Loucy (cell line): ENCODE measurements around the gene LCE1F.

Experiments
- H2AFZ ChIP-seq: fragments of 200-600 bp; sonication (generic); 2 replicates; pipeline ENCODE4 v1.6.0; 2016; ENCODE audit warnings: antibody characterized with exemption, mild to moderate bottlenecking, low read length, moderate library complexity
- H3F3A ChIP-seq: fragments of 200-600 bp; 2 replicates; pipeline ENCODE4 v1.6.0; 2016; ENCODE audit warnings: antibody characterized with exemption, low read depth, mild to moderate bottlenecking
- H3K27me3 ChIP-seq: fragments of 200-600 bp; sonication (generic); 2 replicates; pipeline ENCODE4 v1.6.1; 2014; ENCODE audit warnings: low read length, mild to moderate bottlenecking; ENCODE audit not compliant: insufficient read depth, poor library complexity, severe bottlenecking
- H3K36me3 ChIP-seq: fragments of 200-600 bp; sonication (generic); 2 replicates; pipeline ENCODE4 v1.6.1; 2016; ENCODE audit warnings: low read length; ENCODE audit not compliant: insufficient read depth
- H3K4me1 ChIP-seq: fragments of 200-600 bp; sonication (generic); 2 replicates; pipeline ENCODE4 v1.5.1; 2014; ENCODE audit warnings: low read length, mild to moderate bottlenecking; ENCODE audit not compliant: insufficient read depth, poor library complexity, severe bottlenecking
- H3K4me2 ChIP-seq: fragments of 200-600 bp; sonication (generic); 2 replicates; pipeline ENCODE4 v1.6.0; 2014; ENCODE audit warnings: antibody characterized with exemption, low read length, low read depth, mild to moderate bottlenecking; ENCODE audit not compliant: poor library complexity, severe bottlenecking
- H3K4me3 ChIP-seq: fragments of 200-600 bp; sonication (generic); 2 replicates; pipeline ENCODE4 v1.5.1; 2014; ENCODE audit warnings: low read length, mild to moderate bottlenecking, mixed read lengths; ENCODE audit not compliant: poor library complexity, severe bottlenecking
- H3K79me2 ChIP-seq: fragments of 200-600 bp; sonication (generic); 2 replicates; pipeline ENCODE4 v1.6.1; 2014; ENCODE audit warnings: low read length; ENCODE audit not compliant: insufficient read depth
- H3K9ac ChIP-seq: fragments of 200-600 bp; sonication (generic); 2 replicates; pipeline ENCODE4 v1.6.0; 2014; ENCODE audit warnings: mild to moderate bottlenecking, low read depth, low read length, moderate library complexity; ENCODE audit not compliant: poor library complexity, severe bottlenecking
- H3K9me2 ChIP-seq: fragments of 200-600 bp; sonication (generic); replicated peaks from 2 replicates; pipeline ENCODE4 v1.6.1; 2016; ENCODE audit warnings: low read depth, low read length, mixed read lengths
- H3K9me3 ChIP-seq: fragments of 200-600 bp; sonication (generic); 2 replicates; pipeline ENCODE4 v1.6.1; 2014; ENCODE audit warnings: mild to moderate bottlenecking, antibody characterized with exemption, low read length, low read depth; ENCODE audit not compliant: insufficient read depth
- H4K20me1 ChIP-seq: fragments of 200-600 bp; sonication (generic); 2 replicates; pipeline ENCODE4 v1.6.0; 2014; ENCODE audit warnings: antibody characterized with exemption, low read length, mild to moderate bottlenecking; ENCODE audit not compliant: insufficient read depth, poor library complexity, severe bottlenecking
- EZH2phosphoT487 ChIP-seq: fragments of 200-600 bp; IDR thresholded peaks from 2 replicates; pipeline ENCODE4 v1.6.1; 2018; ENCODE audit warnings: antibody characterized with exemption, mild to moderate bottlenecking, moderate library complexity, borderline replicate concordance
- TF ChIP-seq, protein P1 (sequence below): fragments of 200-600 bp; sonication (generic); conservative IDR thresholded peaks from 2 replicates; pipeline ENCODE4 v1.5.1; 2014; ENCODE audit warnings: mild to moderate bottlenecking, antibody characterized with exemption, low read length

Gene LCE1F

DNA sequence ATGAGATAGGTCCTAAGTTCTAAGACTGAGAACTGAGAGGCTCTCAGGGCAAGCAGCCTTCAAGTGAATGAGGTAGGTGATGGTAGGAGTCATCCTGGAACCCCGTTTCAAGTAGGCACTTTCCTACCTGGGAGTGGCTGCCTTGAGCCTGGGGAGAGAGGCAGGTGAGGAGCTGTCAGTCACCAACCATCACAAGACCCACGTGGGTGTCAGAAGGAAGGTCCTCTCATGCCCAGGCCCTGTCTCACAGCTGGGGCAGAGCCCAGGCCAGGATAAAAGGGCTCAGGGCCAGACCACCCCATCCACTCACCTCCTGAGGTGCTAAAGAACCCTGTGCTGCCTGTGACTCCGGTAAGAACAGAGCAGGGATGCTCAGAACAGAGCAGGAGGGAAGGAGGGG lies 21.5 kb downstream of the LCE1F start, which contains the start of gene LCE1D:
Gene LCE1D, plus strand, starts transcription at position 301 of the 400 bp plus-strand sequence. CDS start 1,074 bp downstream, outside the sequence.
- Histone ChIP-seq H3K9me2 (no peaks in the 10 kb centered on the region), H2AFZ (no peak within 1 kb of the TSS), H3K4me3 (no peak within 1 kb of the TSS), H3K27me3 (no peaks in the 10 kb centered on the region), H3F3A (no peaks in the 10 kb centered on the region), H3K9ac (no peak within 1 kb of the TSS), H3K79me2 (no peaks in the 10 kb centered on the region), H3K4me2 (no peak within 1 kb of the TSS), H3K4me1 (no peaks in the 10 kb centered on the region), H4K20me1 (no peaks in the 10 kb centered on the region), H3K9me3 (no peaks in the 10 kb centered on the region), H3K36me3 (no peaks in the 10 kb centered on the region)
- TF ChIP-seq EZH2phosphoT487: no peak
- TF ChIP-seq, protein P1, sequence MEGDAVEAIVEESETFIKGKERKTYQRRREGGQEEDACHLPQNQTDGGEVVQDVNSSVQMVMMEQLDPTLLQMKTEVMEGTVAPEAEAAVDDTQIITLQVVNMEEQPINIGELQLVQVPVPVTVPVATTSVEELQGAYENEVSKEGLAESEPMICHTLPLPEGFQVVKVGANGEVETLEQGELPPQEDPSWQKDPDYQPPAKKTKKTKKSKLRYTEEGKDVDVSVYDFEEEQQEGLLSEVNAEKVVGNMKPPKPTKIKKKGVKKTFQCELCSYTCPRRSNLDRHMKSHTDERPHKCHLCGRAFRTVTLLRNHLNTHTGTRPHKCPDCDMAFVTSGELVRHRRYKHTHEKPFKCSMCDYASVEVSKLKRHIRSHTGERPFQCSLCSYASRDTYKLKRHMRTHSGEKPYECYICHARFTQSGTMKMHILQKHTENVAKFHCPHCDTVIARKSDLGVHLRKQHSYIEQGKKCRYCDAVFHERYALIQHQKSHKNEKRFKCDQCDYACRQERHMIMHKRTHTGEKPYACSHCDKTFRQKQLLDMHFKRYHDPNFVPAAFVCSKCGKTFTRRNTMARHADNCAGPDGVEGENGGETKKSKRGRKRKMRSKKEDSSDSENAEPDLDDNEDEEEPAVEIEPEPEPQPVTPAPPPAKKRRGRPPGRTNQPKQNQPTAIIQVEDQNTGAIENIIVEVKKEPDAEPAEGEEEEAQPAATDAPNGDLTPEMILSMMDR: no peak

DNA sequence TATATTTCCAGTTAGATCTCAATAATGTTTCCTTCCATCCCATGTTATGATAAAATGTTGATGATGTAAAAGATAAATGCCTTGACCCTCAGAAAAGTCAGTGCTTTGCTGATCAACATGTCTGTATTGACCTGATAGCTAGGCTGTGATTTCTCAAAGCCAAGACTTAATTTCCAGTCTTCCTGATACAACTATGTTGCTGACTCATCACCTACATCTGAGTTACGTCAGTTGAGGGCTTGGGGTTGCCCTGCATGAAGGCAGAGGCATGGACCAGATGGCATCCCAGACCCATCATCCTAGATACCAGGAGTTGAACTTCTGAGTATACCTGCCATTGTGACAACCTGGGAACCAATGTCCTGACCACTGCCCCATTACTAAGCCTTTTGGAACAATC lies 26.4 kb downstream of the LCE1F start:
- H3K9me3 ChIP-seq: no peaks in the 10 kb centered on the region
- H3K4me3 ChIP-seq: no peak overlapping the region
- H3K9me2 ChIP-seq: no peaks in the 10 kb centered on the region
- H3K9ac ChIP-seq: no peak overlapping the region
- no peaks in the 10 kb centered on the region for H3K79me2 ChIP-seq
- no peaks in the 10 kb centered on the region for H3K4me1 ChIP-seq
- H3K36me3 ChIP-seq: no peaks in the 10 kb centered on the region
- H3F3A ChIP-seq: no peaks in the 10 kb centered on the region
- no peaks in the 10 kb centered on the region for H3K27me3 ChIP-seq
- H4K20me1 ChIP-seq: no peaks in the 10 kb centered on the region
- no peak overlapping the region for H2AFZ ChIP-seq
- H3K4me2 ChIP-seq: no peak overlapping the region
- TF ChIP-seq, protein P1: no peak
- TF ChIP-seq EZH2phosphoT487: no peak

DNA sequence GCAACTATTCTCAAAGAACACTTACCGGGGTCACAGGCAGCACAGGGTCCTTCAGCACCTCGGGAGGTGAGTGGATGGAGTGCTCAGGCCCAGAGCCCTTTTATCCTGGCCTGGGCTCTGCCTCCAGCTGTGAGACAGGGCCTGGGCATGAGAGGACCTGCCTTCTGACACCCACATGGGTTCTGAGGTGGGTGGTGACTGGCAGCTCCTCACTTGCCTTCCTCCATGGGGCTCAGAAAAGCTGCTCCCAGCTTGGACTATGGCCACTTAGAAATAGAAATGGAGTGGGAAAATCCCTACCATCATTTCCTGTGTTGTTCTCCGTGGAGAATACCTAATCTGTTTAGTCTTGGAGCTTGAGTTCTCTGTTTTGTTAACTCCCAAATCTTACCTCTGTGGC lies 31.6 kb downstream of the LCE1F start, which contains the start of gene LCE1C:
Gene LCE1C, minus strand, starts transcription at position 76 of the 400 bp plus-strand sequence. CDS start 1,173 bp downstream, outside the sequence.
- no peaks in the 10 kb centered on the region for H4K20me1 ChIP-seq
- no peaks in the 10 kb centered on the region for H3K27me3 ChIP-seq
- no peak for TF ChIP-seq EZH2phosphoT487
- TF ChIP-seq, protein P1: no peak
- no peaks in the 10 kb centered on the region for H3K79me2 ChIP-seq
- H3K4me1 ChIP-seq: no peaks in the 10 kb centered on the region
- H3K9ac ChIP-seq: no peak within 1 kb of the TSS
- H3K9me3 ChIP-seq: no peaks in the 10 kb centered on the region
- H3K4me3 ChIP-seq: no peak within 1 kb of the TSS
- no peaks in the 10 kb centered on the region for H3K36me3 ChIP-seq
- H2AFZ ChIP-seq: no peak within 1 kb of the TSS
- no peak within 1 kb of the TSS for H3K4me2 ChIP-seq
- no peaks in the 10 kb centered on the region for H3K9me2 ChIP-seq
- H3F3A ChIP-seq: no peaks in the 10 kb centered on the region
